ENCODE results near the gene CBX8. TPM values are rescaled to one million over a fixed set of nuclear protein-coding genes. Genes with fewer than 3 reads are reported as not detected.

The CBX8 gene
- total and polyA plus RNA-seq, 2 of the 13 experiments (the other 11 are each of a cell fraction or from before 2014, with no cell fraction given), result 0.34 to 12.6 TPM

GRCh38 chr17:79818026-79818758, 21.3 kb upstream of the CBX8 start (continued):
- TF ChIP-seq ZNF768 (CRISPR knock-in tag; IDR thresholded peaks at IDR 0.05) (peak; percentile 88), SP140L (CRISPR knock-in tag; IDR thresholded peaks at IDR 0.05; ENCODE audit: borderline replicate concordance) (no peak), TBX3 (IDR thresholded peaks at IDR 0.05; ENCODE audit: borderline replicate concordance) (no peak), RNF2 (conservative IDR thresholded peaks at IDR 0.05; ENCODE audit: low read depth) (peak; percentile 60; the same call in 1 of the 2 replicates), HOXD1 (CRISPR knock-in tag; IDR thresholded peaks at IDR 0.05) (no peak), ZNF121 (CRISPR knock-in tag; IDR thresholded peaks at IDR 0.05) (no peak), SRSF4 (IDR thresholded peaks at IDR 0.05; ENCODE audit: low read depth, low read length, poor library complexity, severe bottlenecking) (no peak), KLF11 (CRISPR knock-in tag; IDR thresholded peaks at IDR 0.05) (no peak), ZNF451 (CRISPR knock-in tag; IDR thresholded peaks at IDR 0.05) (no peak), SKI (IDR thresholded peaks at IDR 0.05; ENCODE audit: partially characterized antibody) (no peak), PRDM4 (CRISPR knock-in tag; IDR thresholded peaks at IDR 0.05; ENCODE audit: borderline replicate concordance) (no peak), ASH2L (IDR thresholded peaks at IDR 0.05; ENCODE audit: insufficient read length, low read depth, low read length) (no peak), KDM2A (CRISPR knock-in tag; IDR thresholded peaks at IDR 0.05; ENCODE audit: borderline replicate concordance, low read depth) (peak; percentile 54; the same call in 1 of the 2 replicates), ONECUT2 (CRISPR knock-in tag; IDR thresholded peaks at IDR 0.05) (no peak), ZNF513 (CRISPR knock-in tag; conservative IDR thresholded peaks at IDR 0.05) (no peak), THAP11 (CRISPR knock-in tag; IDR thresholded peaks at IDR 0.05) (0 out of 2 replicates have a peak, but pooled peaks have one; percentile 12), NFAT5 (CRISPR knock-in tag; IDR thresholded peaks at IDR 0.05) (no peak), ZNF772 (CRISPR knock-in tag; IDR thresholded peaks at IDR 0.05) (peak; percentile 57; the same call in 1 of the 2 replicates), CENPX (CRISPR knock-in tag; IDR thresholded peaks at IDR 0.05) (no peak)

Data from HepG2 (cell line).